Activated CD8-positive, alpha-beta memory T cell treated with anti-CD3 and anti-CD28 coated beads for 48 hours (primary cell): Measurements from ENCODE around the gene TOR1AIP2.
"Not testable (repeated sequence)": the region's sequence is repeated elsewhere in the genome, so short reads cannot be mapped to it uniquely, and the experiment has no call there.

Experiments used
- DNase-seq, 3 experiments: peaks; one replicate each; pipeline ENCODE4 v3.0.0-alpha.2; 2020; ENCODE audit warnings: low read depth in 2 of 3, low spot score in 2 of 3

The TOR1AIP2 gene

DNA sequence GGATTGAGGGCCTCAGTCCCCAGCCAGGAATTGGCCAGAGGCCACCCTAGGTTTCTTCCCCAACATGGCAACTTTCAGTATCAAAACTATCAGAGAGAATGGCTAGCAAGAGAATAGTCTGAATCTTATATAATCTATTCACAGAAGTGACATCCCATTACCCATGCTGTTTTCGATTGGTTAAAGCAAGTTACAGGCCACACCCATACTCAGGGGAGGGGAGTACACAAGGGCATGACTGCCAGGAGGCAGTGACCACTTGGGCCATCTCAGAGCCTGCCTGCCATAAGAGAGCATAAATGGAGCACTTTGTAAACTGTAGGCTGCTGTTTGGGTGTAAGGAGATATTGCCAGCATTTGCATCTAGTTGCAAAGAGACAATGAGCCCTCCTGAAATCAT lies 69.1 kb downstream of the TOR1AIP2 start:
- DNase-seq, result no peak

DNA sequence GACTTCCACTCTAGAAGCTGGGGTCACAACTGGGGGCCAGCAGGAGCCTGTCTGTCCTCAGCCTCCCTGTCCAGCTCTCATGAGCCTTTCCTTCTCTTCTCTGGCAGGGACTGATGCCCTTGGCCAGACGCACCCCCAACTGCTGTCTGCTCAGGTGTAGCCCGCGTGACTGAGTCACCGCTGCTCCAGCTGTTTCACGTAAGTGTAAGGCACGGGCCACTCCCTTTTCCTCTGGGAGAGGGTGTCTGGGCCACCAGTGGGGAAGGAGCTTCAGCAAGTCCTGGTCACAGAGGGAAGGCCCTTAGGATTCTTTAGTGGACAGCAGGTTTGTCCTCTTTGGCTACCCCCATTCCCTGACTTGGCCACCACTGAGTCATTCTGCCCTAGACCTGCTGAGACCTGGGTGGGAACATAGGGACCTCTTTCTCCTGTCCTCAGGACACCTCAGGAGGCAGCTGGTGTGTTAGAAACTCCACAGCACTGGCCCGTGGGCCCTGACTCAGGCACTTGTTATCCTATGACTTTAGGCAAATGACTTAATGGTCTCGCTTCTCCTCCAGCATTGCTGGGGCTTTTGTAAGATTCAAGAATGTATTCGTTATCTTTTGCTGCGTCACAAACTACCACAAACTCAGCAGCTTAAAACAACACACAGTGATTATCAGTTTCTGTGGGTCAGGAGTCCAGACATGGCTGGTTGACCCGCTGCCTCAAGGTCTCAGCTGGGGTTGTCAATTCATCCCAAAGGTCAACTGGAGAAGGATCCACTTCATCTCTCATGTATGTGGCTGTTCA lies 69.7 kb downstream of the TOR1AIP2 start:
- no peak for DNase-seq

DNA sequence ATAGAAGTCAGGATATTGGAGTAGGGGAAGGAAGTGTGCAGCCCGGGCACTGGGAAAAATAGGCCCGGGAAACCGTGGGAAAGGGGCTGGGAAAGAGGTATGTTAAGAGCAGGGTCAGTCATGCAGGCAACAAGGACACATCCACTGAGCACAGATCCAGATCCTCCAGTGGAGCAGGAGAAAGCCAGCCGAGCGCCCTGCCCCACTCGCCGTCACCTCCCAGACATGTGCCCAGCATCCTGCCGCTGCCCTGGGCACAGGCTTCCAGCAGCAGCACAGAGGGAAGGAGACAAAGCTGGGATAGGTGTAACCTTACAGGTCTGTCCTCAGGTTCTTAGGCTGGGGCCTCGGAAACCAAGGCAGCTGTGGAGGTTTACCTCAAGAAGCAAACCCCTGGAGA lies 70.3 kb downstream of the TOR1AIP2 start:
- no peak for DNase-seq

DNA sequence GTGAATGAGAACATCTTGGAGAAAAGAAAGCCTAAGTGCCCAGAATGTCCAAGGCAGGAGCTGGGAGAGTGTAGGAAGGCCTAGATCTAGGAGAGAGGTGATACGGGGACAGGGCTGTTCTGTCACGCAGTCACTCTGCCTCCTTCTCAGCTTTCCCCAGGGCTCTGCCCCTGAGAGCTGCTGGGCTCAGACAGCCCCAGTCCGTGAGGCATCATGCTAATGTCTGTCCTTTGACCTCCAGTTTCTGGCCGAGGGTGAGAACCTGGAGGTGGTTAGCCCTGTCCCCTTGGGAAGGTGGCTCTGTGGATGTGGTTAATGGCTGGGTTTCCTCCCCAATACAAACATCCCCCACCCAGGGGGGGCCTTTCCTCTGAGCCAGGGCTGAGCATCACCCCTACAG lies 71.3 kb downstream of the TOR1AIP2 start:
- no peak for DNase-seq

DNA sequence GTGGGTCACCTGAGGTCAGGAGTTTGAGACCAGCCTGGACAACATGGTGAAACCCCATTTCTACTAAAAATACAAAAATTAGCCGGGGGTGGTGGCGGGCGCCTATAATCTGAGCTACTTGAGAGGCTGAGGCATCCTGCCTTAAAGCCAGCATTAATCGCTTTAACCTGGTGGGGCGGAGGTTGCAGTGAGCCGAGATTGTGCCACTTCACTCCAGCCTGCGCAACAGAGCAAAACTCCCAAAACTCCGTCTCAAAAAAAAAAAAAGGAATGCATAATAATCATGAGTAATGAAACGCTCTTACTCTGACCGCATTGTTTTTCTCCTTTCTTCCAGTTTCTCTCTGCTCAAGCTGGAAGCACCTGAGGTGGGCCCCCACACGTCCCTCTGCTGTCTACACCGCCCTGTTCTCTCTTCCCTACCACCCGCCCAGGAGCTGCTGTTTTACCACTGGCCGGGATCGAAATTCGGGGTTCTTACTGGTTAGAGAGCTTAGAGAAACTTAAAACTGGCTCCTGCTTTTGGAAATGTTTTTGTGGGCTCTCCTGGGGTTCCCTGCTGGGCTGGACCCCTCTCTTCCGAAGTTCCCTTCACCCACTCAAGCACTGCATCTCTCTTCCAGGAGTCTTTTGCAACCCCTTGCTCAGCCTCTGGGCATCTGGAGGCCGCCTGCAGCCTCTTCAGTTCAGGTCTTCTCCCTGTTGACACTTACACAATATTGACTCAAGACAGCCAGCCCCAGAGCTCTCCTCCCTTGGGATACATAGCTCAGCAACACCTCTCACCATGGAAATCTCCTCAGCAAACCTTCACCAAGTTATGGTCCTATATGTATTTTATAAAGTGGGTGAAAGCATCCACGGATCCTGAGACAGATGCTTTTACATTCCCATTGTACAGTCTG lies 72.1 kb downstream of the TOR1AIP2 start:
- no peak for DNase-seq

DNA sequence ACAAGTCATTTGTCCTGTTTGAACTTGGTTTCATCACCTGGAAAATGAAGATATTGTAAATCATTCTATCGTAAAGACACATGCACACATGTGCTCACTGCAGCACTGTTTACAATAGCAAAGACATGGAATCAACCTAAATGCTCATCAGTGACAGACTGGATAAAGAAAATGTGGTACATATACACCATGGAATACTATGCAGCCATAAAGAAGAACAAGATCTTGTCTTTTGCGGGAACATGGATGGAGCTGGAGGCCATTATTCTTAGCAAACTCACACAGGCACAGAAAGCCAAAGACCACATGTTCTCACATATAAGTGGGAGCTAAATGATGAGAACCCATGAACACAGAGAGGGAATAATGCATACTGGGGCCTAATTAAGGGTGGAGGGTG lies 73.2 kb downstream of the TOR1AIP2 start:
- not testable (repeated sequence) for DNase-seq

DNA sequence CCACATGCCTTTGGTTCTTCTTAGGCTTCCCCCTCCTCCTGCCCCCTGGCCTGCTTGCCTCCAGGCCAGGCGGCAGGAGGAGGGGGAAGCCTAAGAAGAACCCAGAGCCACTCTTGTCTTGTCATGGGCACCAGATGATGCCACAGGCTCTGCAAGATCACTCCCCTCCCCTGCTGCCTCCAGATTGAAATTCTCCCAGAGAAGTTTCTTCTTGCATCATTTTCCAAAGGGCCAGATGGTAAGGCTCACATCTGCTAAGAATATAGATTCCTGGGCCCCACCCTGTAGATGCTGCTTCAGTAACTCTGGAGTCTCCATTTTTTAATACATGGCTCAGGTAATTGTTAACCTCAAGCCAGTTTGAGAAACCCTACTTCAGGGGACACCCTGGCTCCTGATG lies 73.7 kb downstream of the TOR1AIP2 start:
- DNase-seq, result no peak

DNA sequence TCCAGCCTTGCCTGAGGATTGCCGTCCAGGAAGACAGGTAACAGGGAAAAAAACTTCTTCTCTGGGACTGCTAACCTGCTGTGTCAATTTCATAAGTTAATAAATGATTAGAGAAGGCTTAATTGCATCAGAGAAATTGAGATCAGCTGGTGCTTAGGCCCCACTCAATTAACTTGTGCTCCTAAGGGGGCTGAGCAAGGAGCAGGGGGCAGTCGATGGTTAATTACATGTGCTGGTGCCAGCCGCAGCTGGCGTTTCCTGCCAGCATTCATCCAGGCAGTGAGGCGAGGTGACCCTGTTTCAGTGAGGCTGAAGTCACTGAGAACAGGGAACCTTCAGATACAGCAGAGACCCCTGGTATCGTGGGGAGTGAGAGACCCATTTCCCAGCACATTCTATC lies 74.5 kb downstream of the TOR1AIP2 start:
- DNase-seq, result no peak

DNA sequence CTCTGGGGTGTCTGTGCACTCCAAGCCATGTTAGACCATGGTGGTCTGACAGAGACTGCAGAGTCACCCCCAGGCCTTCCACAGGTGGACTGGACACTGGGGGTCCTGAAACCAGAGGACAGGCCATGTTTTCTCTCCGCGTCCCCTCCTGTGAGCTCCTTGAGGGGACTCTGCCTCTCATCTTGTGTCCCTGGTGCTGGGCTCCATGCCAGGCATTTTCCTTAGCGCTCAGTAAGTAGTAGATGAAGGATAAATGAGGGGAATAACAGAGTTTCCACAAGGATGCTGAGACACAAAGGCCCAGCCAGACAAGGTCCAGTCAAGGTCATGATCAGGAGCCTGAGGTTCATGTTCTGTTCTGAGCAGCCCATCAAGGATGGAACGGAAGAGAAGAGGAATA lies 77.1 kb downstream of the TOR1AIP2 start:
- no peak for DNase-seq

DNA sequence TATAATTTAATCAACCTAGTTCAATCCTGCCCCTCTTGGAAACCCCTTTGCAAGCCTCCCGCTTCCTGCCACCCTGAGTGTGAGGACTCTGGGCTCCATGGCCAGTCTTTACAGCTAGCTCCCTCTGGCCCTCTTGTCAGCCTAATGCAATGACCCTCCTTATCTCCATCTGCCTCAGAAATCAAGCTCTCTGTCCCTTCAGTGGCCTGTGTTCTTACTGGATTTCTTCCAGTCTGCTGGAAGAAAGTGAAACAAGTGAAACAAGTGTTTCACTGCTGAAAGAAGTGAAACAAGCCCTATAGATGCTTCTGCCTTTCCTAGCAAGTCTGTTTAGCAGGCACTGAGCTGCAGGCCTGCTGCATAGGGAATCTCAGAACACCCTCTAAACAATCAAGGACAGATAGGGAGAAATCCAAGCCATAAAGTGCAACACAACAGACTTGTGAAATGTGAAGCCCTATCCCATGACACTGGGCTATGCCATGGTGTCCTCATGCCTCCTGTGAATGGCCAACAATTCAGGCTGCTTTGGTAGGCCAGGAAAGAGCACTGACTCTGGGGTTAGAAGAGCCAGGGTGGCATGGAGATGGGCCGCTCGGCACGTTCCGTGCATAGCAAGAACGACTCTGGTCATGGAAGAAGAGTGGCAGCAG lies 78.6 kb downstream of the TOR1AIP2 start:
- no peak for DNase-seq

DNA sequence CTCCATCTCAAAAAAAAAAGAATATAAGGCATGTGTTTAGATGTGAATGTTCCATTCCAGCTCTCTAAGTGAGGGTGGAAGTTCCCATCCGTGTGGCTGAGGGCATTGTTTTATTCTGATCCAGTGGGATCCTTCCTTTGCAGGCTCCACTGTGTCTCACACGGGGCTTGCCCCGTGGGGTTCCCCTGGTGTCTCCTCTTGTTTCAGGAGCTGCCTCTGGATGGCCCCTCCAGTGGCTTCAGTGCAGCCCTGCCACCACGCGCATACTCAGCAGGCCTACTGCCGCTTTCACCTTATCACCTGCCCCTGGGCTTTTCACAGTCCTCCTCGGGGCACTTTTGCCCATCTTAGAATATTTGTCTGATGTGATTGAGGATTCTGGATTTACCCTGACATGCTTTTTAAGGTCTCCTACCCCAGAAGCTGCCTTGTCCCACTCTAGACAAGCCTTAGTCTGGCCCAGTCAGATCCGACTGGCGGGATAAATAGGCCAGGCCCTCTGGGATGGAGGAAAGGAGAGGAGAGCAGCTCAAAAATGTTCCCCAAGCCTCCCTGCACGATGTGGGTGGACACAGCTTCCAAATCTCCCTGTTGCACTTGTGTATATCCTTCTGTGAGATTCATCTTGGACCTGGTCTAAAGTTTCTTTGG lies 79.3 kb downstream of the TOR1AIP2 start:
- DNase-seq, result no peak

DNA sequence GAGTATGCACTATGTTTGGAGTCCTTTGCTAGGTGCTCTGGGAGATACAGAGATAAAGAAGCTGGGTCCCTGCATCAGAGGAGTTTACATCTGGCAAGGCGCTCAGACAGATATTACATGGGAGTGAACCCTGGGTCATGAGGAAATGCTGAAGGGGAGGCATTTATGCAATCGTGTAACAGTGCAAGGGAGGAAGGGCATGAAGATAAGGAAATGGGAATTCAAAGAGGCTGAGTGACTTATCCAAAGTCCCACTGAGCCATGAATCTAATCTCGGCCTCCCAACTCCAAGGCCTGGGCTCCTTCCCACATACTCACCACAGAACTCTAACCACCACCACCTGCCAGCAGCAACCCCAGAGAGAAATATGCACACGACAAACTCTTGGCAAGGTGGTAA lies 82.9 kb downstream of the TOR1AIP2 start:
- DNase-seq, result no peak

DNA sequence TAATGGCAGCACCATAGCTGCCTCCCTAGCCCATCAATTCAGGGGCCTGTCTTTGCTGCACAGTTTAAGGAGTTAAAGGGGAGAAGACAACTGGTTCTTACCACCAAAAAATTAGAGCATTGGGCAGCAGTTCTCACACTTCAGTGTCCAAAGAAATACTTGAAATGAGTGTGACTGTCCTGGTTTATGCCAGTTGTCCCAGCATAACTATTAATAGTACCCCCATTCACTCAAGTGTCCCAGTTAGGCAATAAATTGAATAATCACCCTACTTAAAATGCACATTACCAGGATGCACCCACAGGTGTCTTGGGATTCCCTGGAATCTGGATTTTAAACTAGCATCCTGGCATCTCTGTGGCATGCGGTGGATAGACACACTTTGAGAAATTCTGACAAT lies 83.5 kb downstream of the TOR1AIP2 start:
- no peak for DNase-seq

DNA sequence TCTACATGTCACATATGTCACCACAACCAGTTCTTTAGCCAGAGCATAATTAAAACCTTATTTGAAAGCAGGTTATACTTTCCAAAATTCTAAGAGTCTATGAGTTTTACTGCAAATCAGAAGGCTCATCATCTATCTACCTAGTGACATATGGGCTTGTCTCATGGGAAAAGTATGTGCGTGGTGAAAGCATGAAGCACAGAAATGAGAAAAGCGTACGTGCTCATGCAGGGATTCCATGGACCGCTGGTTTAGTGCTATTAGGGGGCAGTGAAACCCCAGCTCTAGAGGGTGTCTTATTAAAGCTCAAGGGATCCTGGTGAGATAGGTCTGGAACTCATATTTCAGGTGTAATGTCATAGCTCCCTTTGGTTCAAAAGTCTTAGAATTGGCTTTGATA lies 84.3 kb downstream of the TOR1AIP2 start:
- DNase-seq, result no peak
